ENCODE results near the gene MFSD12.

DNA sequence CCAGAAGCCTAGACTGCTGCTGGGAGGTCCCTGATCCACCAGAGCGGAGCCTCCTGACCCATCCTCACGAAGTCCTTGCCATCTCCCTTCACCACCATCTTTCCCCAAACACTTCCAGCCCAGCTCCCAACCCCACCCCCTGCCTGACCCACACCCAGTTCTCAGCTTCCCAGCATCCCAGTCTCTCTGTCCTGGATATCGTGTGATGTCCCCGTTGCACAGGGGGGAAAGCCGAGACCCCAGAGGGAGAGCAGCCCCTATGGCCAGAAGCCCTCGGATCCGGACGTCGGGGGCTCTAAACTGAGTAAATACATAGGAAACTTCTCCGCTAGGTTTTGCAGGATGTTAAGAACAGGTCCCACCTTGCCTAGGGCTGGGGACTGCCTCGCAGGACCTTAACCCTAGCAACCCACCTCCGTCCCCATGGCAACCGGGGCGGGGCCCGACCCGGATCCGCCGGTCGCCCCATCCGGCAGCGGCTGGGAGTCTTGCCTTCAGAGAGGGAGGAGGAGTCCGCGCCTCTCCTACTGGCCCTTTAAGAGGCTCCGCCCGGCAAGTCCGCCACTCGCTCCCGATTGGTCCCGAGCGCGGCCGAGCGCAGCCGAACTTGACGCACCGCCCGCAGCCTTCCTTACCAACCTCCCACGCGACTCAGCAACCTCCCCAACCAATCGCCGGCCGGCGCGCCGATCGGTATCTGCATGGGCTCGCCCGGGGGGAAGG is 14.9 kb upstream of the MFSD12 start:
- peak in 1 of 2 donors; percentile 37 for TF ChIP-seq RAD21 (IDR thresholded peaks at IDR 0.05)
- TF ChIP-seq SP1 (IDR thresholded peaks at IDR 0.05): peak; percentile 90
- TF ChIP-seq CTCF (IDR thresholded peaks at IDR 0.05; ENCODE audit: low read depth, low read length, missing input control): no peak
- no peak for TF ChIP-seq REST (IDR thresholded peaks at IDR 0.05)
- TF ChIP-seq YY1 (IDR thresholded peaks at IDR 0.05): peak; percentile 15
- TF ChIP-seq, protein P1, sequence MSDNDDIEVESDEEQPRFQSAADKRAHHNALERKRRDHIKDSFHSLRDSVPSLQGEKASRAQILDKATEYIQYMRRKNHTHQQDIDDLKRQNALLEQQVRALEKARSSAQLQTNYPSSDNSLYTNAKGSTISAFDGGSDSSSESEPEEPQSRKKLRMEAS (IDR thresholded peaks at IDR 0.05): peak; percentile 67
- peak in 1 of 2 donors; percentile 68 for TF ChIP-seq GABPA (IDR thresholded peaks at IDR 0.05 in 1 of 2, conservative IDR thresholded peaks at IDR 0.05 in 1 of 2)
- no peak for TF ChIP-seq ZBTB33 (IDR thresholded peaks at IDR 0.05)

Data from liver (tissue), 3 donors.